Hematopoietic multipotent progenitor cell treated with erythropoietin and hydrocortisone succinate and interleukin-3 and kit ligand, for 8 days (in vitro differentiated cells): ENCODE measurements around the gene KAZN.

Experiments used
- DNase-seq: peaks from one replicate; pipeline ENCODE4 v3.0.0-alpha.2; 2015

KAZN gene

GRCh38 chr1:14944471-14944985, 346.0 kb downstream of the KAZN start:
- no peak for DNase-seq

- DNase-seq: no peak
Measured at GRCh38 chr1:14945132-14946010, 346.9 kb downstream of the KAZN start.

- no peak for DNase-seq
Measured at GRCh38 chr1:14946011-14946359, 347.5 kb downstream of the KAZN start.

GRCh38 chr1:14946684-14947238, 348.3 kb downstream of the KAZN start:
- no peak for DNase-seq

- DNase-seq: no peak
Measured at GRCh38 chr1:14947421-14947820, 348.9 kb downstream of the KAZN start.

GRCh38 chr1:14948112-14948652, 349.7 kb downstream of the KAZN start:
- no peak for DNase-seq

- no peak for DNase-seq
Measured at GRCh38 chr1:14949270-14949835, 350.9 kb downstream of the KAZN start.

GRCh38 chr1:14949836-14950713, 351.6 kb downstream of the KAZN start:
- DNase-seq: no peak

- no peak for DNase-seq
Measured at GRCh38 chr1:14951766-14952165, 353.3 kb downstream of the KAZN start.

GRCh38 chr1:14952626-14953314, 354.3 kb downstream of the KAZN start:
- no peak for DNase-seq

- DNase-seq: no peak
Measured at GRCh38 chr1:14954210-14954609, 355.7 kb downstream of the KAZN start.

GRCh38 chr1:14954930-14955329, 356.4 kb downstream of the KAZN start:
- no peak for DNase-seq

GRCh38 chr1:14955402-14955801, 356.9 kb downstream of the KAZN start:
- no peak for DNase-seq

- no peak for DNase-seq
Measured at GRCh38 chr1:14955976-14956375, 357.5 kb downstream of the KAZN start.

GRCh38 chr1:14956579-14957195, 358.2 kb downstream of the KAZN start:
- no peak for DNase-seq

- DNase-seq: no peak
Measured at GRCh38 chr1:14957375-14958098, 359.1 kb downstream of the KAZN start.

GRCh38 chr1:14958249-14959058, 360.0 kb downstream of the KAZN start:
- DNase-seq: no peak

- DNase-seq: no peak
Measured at GRCh38 chr1:14959059-14959694, 360.7 kb downstream of the KAZN start.

- DNase-seq: peak; percentile 5
Measured at GRCh38 chr1:14961661-14962267, 363.3 kb downstream of the KAZN start.
